CD14-positive monocyte (primary cell): ENCODE data around the gene CHMP4A. TPM values are rescaled to one million over a fixed set of nuclear protein-coding genes. Genes with fewer than 3 reads are reported as not detected.

Source experiments
- DNase-seq, 3 donors: peaks; one replicate each; pipeline ENCODE4 v3.0.0-alpha.2; 2011 to 2022
- H2AFZ ChIP-seq: 2 replicates; pipeline ENCODE4 v1.6.0; 2012; ENCODE audit warnings: mild to moderate bottlenecking, low read depth, low read length, inconsistent platforms; ENCODE audit not compliant: insufficient read depth, poor library complexity, severe bottlenecking
- H3K27ac ChIP-seq, 2 donors: 1 replicate in 1 of 2; 2 replicates in 1 of 2; pipeline ENCODE4 v1.5.1; 2012 to 2013; ENCODE audit warnings: low read length in 2 of 2, control low read depth in 1 of 2, inconsistent platforms in 1 of 2, low read depth in 1 of 2, mild to moderate bottlenecking in 1 of 2
- H3K27me3 ChIP-seq, 2 donors: one replicate each; pipeline versions ENCODE4 v1.6.0 to v1.6.1; 2011 to 2013; ENCODE audit warnings: low read length in 2 of 2; ENCODE audit not compliant: control insufficient read depth in 2 of 2, insufficient read depth in 2 of 2
- H3K36me3 ChIP-seq, 2 donors: replicated peaks in 1 of 2; 1 replicate in 1 of 2; 2 replicates in 1 of 2; pipeline versions ENCODE4 v1.5.1 to v1.6.1; 2012 to 2013; ENCODE audit warnings: low read length in 2 of 2, control low read depth in 1 of 2, inconsistent platforms in 1 of 2, mild to moderate bottlenecking in 1 of 2; ENCODE audit not compliant: insufficient read depth in 2 of 2, control insufficient read depth in 1 of 2
- H3K4me1 ChIP-seq, 2 donors: 1 replicate in 1 of 2; 2 replicates in 1 of 2; pipeline versions ENCODE4 v1.5.1 to v1.6.1; 2012 to 2013; ENCODE audit warnings: low read length in 2 of 2, control low read depth in 1 of 2, inconsistent platforms in 1 of 2, mild to moderate bottlenecking in 1 of 2, moderate library complexity in 1 of 2; ENCODE audit not compliant: insufficient read depth in 2 of 2, control insufficient read depth in 1 of 2
- H3K4me2 ChIP-seq: replicated peaks from 2 replicates; pipeline ENCODE3; 2012; ENCODE audit warnings: low read length, moderate library complexity, mild to moderate bottlenecking; ENCODE audit not compliant: poor library complexity, severe bottlenecking; ENCODE audit errors: extremely low read depth
- H3K4me3 ChIP-seq, 3 experiments: fragments of 200-600 bp in 1 of 3; sonication (generic) in 1 of 3; replicated peaks in 1 of 3; 1 replicate in 2 of 3; 2 replicates in 1 of 3; pipeline ENCODE4 v1.5.1; 2011 to 2013; ENCODE audit warnings: low read length in 3 of 3, mild to moderate bottlenecking in 3 of 3, control low read depth in 2 of 3, low read depth in 2 of 3, inconsistent platforms in 1 of 3, moderate library complexity in 1 of 3
- H3K79me2 ChIP-seq: 2 replicates; pipeline ENCODE4 v1.6.0; 2012; ENCODE audit warnings: mild to moderate bottlenecking, control low read depth, inconsistent platforms, low read length, moderate library complexity; ENCODE audit not compliant: insufficient read depth
- H3K9ac ChIP-seq: 2 replicates; pipeline ENCODE4 v1.6.0; 2017; ENCODE audit warnings: low read length, mild to moderate bottlenecking; ENCODE audit not compliant: insufficient read depth, poor library complexity, severe bottlenecking
- H3K9me3 ChIP-seq, 2 donors: replicated peaks in 1 of 2; 1 replicate in 1 of 2; 2 replicates in 1 of 2; pipeline versions ENCODE4 v1.5.1 to v1.6.1; 2012 to 2013; ENCODE audit warnings: low read length in 2 of 2, control low read depth in 1 of 2; ENCODE audit not compliant: control insufficient read depth in 1 of 2, insufficient read depth in 1 of 2
- H4K20me1 ChIP-seq: 2 replicates; pipeline ENCODE4 v1.6.0; 2012; ENCODE audit warnings: mild to moderate bottlenecking, low read length, control low read depth, moderate library complexity; ENCODE audit not compliant: insufficient read depth
- H3K27ac Mint-ChIP-seq, 7 donors: one replicate each; pipeline ENCODE4 v1.8.0; 2020; ENCODE audit warnings: mild to moderate bottlenecking in 7 of 7, mixed read lengths in 7 of 7, moderate library complexity in 6 of 7, inconsistent platforms in 2 of 7
- H3K27me3 Mint-ChIP-seq, 3 donors: one replicate each; pipeline ENCODE4 v1.8.0; 2021 to 2022; ENCODE audit warnings: low read depth in 3 of 3, mild to moderate bottlenecking in 3 of 3, mixed read lengths in 3 of 3, moderate library complexity in 3 of 3, inconsistent platforms in 1 of 3
- H3K36me3 Mint-ChIP-seq, 2 donors: one replicate each; pipeline ENCODE4 v1.8.0; 2020; ENCODE audit warnings: mixed read lengths in 2 of 2, inconsistent platforms in 1 of 2, mild to moderate bottlenecking in 1 of 2
- H3K4me1 Mint-ChIP-seq: one replicate; pipeline ENCODE4 v1.8.0; 2020; ENCODE audit warnings: mild to moderate bottlenecking, mixed read lengths
- H3K4me3 Mint-ChIP-seq, 2 donors: one replicate each; pipeline ENCODE4 v1.8.0; 2020; ENCODE audit warnings: mild to moderate bottlenecking in 2 of 2, mixed read lengths in 2 of 2, moderate library complexity in 1 of 2
- H3K9me3 Mint-ChIP-seq, 7 donors: one replicate each; pipeline ENCODE4 v1.8.0; 2020 to 2022; ENCODE audit warnings: mixed read lengths in 7 of 7, mild to moderate bottlenecking in 6 of 7, moderate library complexity in 6 of 7, inconsistent platforms in 2 of 7
- WGBS: methylation state at CpG from one replicate; pipeline ENCODE4 v1.1.5; 2013; ENCODE audit warnings: missing lambda C conversion rate; ENCODE audit not compliant: insufficient coverage; 5-methylcytosine and 5-hydroxymethylcytosine counted together
- intact Hi-C, 2 donors: fragments of 100-400 bp; cut with micrococcal nuclease; formaldehyde crosslinking; loops; one replicate each; pipeline versions ENCODE4 v1.15.0 to v1.15.1; 2023
- polyA plus RNA-seq, 3 donors: library from polyadenylated mRNA; depleted of rRNA in 1 of 3; unstranded in 2 of 3; stranded (reverse) in 1 of 3; fragments of 300-500 nt in 2 of 3; fragments of >200 nt in 1 of 3; fragmentation: Illumina TruSeq in 2 of 3; gene quantifications; 1 replicate in 2 of 3; 2 replicates in 1 of 3; pipeline ENCODE4 v1.2.3, GENCODE V29; 2012 to 2021
- TF ChIP-seq, protein P1 (sequence below): fragments of 200-600 bp; IDR thresholded peaks from one replicate; pipeline ENCODE4 v1.8.0; 2022; ENCODE audit warnings: antibody characterized with exemption, mild to moderate bottlenecking

The CHMP4A gene
- polyA plus RNA-seq, 3 donors, result 99.0 to 128 (median 102) TPM

DNA sequence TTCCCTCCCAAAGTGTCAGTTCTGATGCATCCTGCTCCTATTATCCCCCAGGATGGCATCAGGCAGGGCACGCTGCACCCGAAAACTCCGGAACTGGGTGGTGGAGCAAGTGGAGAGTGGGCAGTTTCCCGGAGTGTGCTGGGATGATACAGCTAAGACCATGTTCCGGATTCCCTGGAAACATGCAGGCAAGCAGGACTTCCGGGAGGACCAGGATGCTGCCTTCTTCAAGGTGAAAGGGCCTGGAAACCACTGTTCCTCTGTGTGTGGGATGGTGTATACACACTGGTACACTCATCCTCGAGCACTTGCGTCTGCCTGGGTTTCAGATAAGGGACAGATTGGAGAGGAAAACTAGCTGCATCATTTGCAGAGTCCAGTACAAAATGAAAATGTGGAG, 51.2 kb downstream of the CHMP4A start:
- Histone ChIP-seq H2AFZ (peak overlapping the region; percentile 65), H3K4me3 (peak overlapping the region; percentile 91 to 100 (median 96)), H3K79me2 (peaks cover 46% of the 10 kb centered on the region), H3K9me3 (no peaks in the 10 kb centered on the region), H3K4me1 (peaks cover 50 to 75% of the 10 kb centered on the region in 2 donors), H3K27me3 (no peaks in the 10 kb centered on the region), H3K27ac (peak overlapping the region; percentile 13 to 100), H3K36me3 (peaks cover 71 to 74% of the 10 kb centered on the region in 2 donors), H4K20me1 (peaks cover 51% of the 10 kb centered on the region), H3K4me2 (peak overlapping the region; percentile 85), H3K9ac (peak overlapping the region; percentile 94)
- Mint-ChIP-seq H3K27me3 (no peaks in the 10 kb centered on the region), H3K36me3 (peaks cover 72 to 89% of the 10 kb centered on the region in 2 donors), H3K9me3 (no peaks in the 10 kb centered on the region), H3K4me3 (peak overlapping the region; percentile 95 to 99), H3K4me1 (peaks cover 60% of the 10 kb centered on the region), H3K27ac (peak overlapping the region; percentile 96 to 99 (median 97))
- WGBS, result 81% methylated on average over 5 of the region's 8 CpGs
- intact Hi-C loops, result no loop called here
- DNase-seq, result no peak
- TF ChIP-seq, protein P1, sequence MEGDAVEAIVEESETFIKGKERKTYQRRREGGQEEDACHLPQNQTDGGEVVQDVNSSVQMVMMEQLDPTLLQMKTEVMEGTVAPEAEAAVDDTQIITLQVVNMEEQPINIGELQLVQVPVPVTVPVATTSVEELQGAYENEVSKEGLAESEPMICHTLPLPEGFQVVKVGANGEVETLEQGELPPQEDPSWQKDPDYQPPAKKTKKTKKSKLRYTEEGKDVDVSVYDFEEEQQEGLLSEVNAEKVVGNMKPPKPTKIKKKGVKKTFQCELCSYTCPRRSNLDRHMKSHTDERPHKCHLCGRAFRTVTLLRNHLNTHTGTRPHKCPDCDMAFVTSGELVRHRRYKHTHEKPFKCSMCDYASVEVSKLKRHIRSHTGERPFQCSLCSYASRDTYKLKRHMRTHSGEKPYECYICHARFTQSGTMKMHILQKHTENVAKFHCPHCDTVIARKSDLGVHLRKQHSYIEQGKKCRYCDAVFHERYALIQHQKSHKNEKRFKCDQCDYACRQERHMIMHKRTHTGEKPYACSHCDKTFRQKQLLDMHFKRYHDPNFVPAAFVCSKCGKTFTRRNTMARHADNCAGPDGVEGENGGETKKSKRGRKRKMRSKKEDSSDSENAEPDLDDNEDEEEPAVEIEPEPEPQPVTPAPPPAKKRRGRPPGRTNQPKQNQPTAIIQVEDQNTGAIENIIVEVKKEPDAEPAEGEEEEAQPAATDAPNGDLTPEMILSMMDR, result no peak

- peak; percentile 95 to 96 (median 95) for DNase-seq
- peak within 1 kb of the TSS; percentile 91 to 100 (median 96) for H3K4me3 ChIP-seq
- peaks cover 70 to 74% of the 10 kb centered on the region in 2 donors for H3K36me3 ChIP-seq
- H3K9ac ChIP-seq, result peak within 1 kb of the TSS; percentile 94
- H3K36me3 Mint-ChIP-seq, result peaks cover 68 to 88% of the 10 kb centered on the region in 2 donors
- H3K9me3 Mint-ChIP-seq, result no peaks in the 10 kb centered on the region
- H3K9me3 ChIP-seq, result no peaks in the 10 kb centered on the region
- peaks cover 52% of the 10 kb centered on the region for H3K4me1 Mint-ChIP-seq
- H3K4me3 Mint-ChIP-seq, result peak within 1 kb of the TSS; percentile 95 to 99
- intact Hi-C loops, result loop anchor here in 1 of 2 donors (2.0 kb wide), 1 partner anchor 14 kb away; the partner anchor contains the start of genes PSME2 and RNF31
- peaks cover 41 to 65% of the 10 kb centered on the region in 2 donors for H3K4me1 ChIP-seq
- peak within 1 kb of the TSS; percentile 65 for H2AFZ ChIP-seq
- peaks cover 46% of the 10 kb centered on the region for H3K79me2 ChIP-seq
- H3K27ac Mint-ChIP-seq, result peak within 1 kb of the TSS; percentile 96 to 99 (median 97)
- no peaks in the 10 kb centered on the region for H3K27me3 ChIP-seq
- peak within 1 kb of the TSS; percentile 76 to 100 for H3K27ac ChIP-seq
- no peaks in the 10 kb centered on the region for H3K27me3 Mint-ChIP-seq
- H3K4me2 ChIP-seq, result peak within 1 kb of the TSS; percentile 85
- TF ChIP-seq, protein P1, result peak; percentile 86
- peaks cover 42% of the 10 kb centered on the region for H4K20me1 ChIP-seq
- 0% methylated on average over 9 of the region's 12 CpGs for WGBS
Observed at GRCh38 chr14:24160850-24161804, 52.2 kb downstream of the CHMP4A start, which contains the start of gene IRF9. Gene IRF9, plus strand, starts transcription at chr14:24161265. Its CDS starts 880 bp downstream, at chr14:24162145.
